Measurements from ENCODE around the gene SNRNP35. TPM values are rescaled to one million over a fixed set of nuclear protein-coding genes. Genes with fewer than 3 reads are reported as not detected.

Gene SNRNP35
- total RNA-seq, 1 donor from 2014 or later = 14.0 TPM

Other genes starting within 250 kb of the SNRNP35 start
- 43.2 and 63.0 TPM in 2 replicates for gene MPHOSPH9, start 225.0 kb upstream of the SNRNP35 start, total RNA-seq
- gene MTRFR, start 224.7 kb upstream of the SNRNP35 start, total RNA-seq = 7.4 and 10.2 TPM in 2 replicates
- 286 and 322 TPM in 2 replicates for gene CDK2AP1, start 186.3 kb upstream of the SNRNP35 start, total RNA-seq
- 28.6 and 41.2 TPM in 2 replicates for gene SBNO1, start 93.3 kb upstream of the SNRNP35 start, total RNA-seq
- 36.6 and 56.2 TPM in 2 replicates for gene KMT5A, start 74.0 kb upstream of the SNRNP35 start, total RNA-seq
- 3.8 and 4.1 TPM in 2 replicates for gene RILPL2, start 21.5 kb upstream of the SNRNP35 start, total RNA-seq
- gene RILPL1, start 75.6 kb downstream of the SNRNP35 start, total RNA-seq = 6.0 and 7.4 TPM in 2 replicates
- gene TMED2, start 126.4 kb downstream of the SNRNP35 start, total RNA-seq = 359 and 361 TPM in 2 replicates
- 16.6 and 18.2 TPM in 2 replicates for gene DDX55, start 144.0 kb downstream of the SNRNP35 start, total RNA-seq
- 77.3 and 96.1 TPM in 2 replicates for gene EIF2B1, start 175.5 kb downstream of the SNRNP35 start, total RNA-seq
- 38.5 and 50.7 TPM in 2 replicates for gene GTF2H3, start 175.7 kb downstream of the SNRNP35 start, total RNA-seq
- gene TCTN2, start 213.0 kb downstream of the SNRNP35 start, total RNA-seq = 6.5 and 8.0 TPM in 2 replicates

All from dermis blood vessel endothelial cell (primary cell).